GM12801 (cell line): Measurements from ENCODE around the gene OR5A1.

Experiments used
- TF ChIP-seq, protein P1 (sequence below): IDR thresholded peaks from one replicate; pipeline ENCODE4 v1.5.1; 2011; ENCODE audit warnings: control low read depth; ENCODE audit not compliant: insufficient read length; ENCODE audit errors: extremely low read depth

The OR5A1 gene

DNA sequence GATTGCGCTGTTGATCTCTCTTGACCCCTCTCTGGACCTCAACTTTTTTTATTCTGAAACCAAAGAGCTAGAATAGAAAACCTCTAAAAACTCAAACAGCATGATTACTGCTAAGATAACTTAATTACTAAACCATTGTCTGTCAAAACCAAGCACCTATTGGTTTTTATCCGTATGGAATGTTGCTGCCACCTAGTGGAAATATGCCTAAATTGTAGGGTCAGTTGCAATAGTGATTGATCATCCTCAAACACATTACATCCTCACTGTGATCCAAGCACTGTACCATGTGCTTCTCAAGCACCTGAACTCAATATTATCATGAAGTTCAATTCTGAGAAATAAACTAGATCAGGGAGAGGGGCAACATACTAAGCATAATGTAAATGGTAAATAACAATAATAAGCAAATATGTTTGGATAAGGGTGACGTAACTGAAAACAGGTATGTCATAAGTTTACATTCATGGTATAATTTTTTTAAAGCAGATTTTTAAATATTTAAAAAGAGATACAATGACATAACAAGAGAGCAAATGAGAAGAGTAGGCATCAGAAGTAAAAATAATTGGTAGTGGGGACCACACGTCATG, 6.2 kb upstream of the OR5A1 start:
- TF ChIP-seq, protein P1, sequence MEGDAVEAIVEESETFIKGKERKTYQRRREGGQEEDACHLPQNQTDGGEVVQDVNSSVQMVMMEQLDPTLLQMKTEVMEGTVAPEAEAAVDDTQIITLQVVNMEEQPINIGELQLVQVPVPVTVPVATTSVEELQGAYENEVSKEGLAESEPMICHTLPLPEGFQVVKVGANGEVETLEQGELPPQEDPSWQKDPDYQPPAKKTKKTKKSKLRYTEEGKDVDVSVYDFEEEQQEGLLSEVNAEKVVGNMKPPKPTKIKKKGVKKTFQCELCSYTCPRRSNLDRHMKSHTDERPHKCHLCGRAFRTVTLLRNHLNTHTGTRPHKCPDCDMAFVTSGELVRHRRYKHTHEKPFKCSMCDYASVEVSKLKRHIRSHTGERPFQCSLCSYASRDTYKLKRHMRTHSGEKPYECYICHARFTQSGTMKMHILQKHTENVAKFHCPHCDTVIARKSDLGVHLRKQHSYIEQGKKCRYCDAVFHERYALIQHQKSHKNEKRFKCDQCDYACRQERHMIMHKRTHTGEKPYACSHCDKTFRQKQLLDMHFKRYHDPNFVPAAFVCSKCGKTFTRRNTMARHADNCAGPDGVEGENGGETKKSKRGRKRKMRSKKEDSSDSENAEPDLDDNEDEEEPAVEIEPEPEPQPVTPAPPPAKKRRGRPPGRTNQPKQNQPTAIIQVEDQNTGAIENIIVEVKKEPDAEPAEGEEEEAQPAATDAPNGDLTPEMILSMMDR, result no peak

DNA sequence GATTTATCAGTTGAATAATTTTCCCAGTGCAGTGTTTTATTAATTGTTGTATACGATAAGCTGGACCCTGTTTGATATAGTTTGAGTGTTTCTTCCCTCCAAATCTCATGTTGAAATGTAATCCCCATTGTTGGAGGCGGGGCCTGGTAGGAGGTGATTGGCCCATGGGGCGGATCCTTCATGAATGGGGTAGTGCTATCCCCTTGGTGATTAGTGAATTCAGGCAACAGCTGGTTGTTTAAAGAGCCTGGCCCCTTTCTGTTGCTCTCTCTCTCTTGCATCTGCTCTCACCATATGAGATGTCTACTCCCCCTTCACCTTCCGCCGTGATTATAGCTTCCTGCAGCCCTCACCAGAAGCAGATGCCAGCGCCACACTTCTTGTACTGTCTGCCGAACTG, 1.5 kb downstream of the OR5A1 start:
- TF ChIP-seq, protein P1, result no peak

- TF ChIP-seq, protein P1, result no peak
Measured at GRCh38 chr11:59448484-59448883, 12.2 kb downstream of the OR5A1 start.

DNA sequence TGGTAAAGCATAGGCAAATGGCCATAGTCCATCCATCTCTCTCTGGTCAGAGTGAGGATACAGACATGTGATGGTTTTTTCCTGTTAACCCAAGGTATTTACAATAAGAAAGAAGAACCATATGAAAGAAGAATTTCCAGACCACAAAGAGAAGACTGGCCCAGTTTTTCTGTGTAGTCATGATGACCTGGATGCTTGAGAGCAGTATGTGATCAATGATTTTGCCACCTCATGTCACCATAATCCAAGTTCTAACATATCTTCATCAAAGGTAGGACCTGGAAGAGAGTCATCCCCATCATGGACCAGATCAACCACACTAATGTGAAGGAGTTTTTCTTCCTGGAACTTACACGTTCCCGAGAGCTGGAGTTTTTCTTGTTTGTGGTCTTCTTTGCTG, 20.4 kb downstream of the OR5A1 start, which contains the start of gene OR4D6:
Gene OR4D6 (plus strand): TSS at position 301 of the 400 bp plus-strand sequence. CDS start 0 bp downstream, at position 301.
- TF ChIP-seq, protein P1, result no peak

GRCh38 chr11:59459916-59460315, 23.6 kb downstream of the OR5A1 start:
- TF ChIP-seq, protein P1, result no peak

DNA sequence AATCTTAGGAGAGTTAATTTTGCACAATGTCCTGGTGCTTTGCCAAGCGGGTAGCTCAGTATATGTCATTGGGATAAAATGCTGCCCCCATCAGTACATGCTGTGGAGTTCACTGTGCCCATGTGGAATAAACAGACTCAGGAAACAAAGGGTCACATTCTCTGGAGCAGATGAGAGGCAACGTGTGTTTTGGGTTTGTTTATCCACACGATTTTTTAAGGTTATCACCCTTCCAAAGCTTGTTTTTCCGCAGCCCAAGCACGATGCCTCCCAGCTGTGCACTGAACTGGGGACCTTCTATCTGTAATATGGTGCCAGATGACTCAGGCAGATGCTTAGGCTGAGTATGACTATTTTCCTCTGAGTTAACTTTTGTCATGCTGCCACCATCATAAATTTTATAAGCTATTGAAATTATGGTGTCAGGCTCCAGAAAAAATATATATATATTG, 26.9 kb downstream of the OR5A1 start:
- TF ChIP-seq, protein P1, result no peak

DNA sequence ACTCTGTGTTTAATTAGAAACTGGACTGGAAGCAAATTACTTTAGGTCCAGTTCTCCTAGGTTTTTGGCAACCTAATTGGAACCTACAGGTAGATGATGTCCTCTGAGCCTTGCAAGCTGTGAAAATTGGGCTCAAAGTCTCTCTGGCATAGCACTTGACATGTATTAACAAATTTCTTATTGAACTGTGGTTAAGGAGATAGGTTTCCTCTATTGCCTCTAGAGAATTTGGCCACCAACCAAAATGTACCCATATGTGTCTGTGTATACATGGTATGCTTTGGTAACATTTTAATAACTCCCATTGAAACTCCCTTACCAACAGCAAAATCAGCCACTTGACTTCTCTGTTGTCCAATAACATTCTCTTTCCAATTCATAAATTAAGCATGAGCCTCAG, 36.7 kb downstream of the OR5A1 start, which contains the start of gene OR4D10:
Gene OR4D10 (plus strand): TSS at position 301 of the 400 bp plus-strand sequence. CDS start 4,115 bp downstream, outside the sequence.
- TF ChIP-seq, protein P1, result no peak
